GM12874 (cell line): ENCODE data around the gene RDX.

Experiments used
- TF ChIP-seq, protein P1 (sequence below): IDR thresholded peaks from 2 replicates; pipeline ENCODE4 v1.5.1; 2011; ENCODE audit warnings: low read depth, mild to moderate bottlenecking, control low read depth, low read length, moderate library complexity; ENCODE audit not compliant: insufficient read depth

RDX gene

DNA sequence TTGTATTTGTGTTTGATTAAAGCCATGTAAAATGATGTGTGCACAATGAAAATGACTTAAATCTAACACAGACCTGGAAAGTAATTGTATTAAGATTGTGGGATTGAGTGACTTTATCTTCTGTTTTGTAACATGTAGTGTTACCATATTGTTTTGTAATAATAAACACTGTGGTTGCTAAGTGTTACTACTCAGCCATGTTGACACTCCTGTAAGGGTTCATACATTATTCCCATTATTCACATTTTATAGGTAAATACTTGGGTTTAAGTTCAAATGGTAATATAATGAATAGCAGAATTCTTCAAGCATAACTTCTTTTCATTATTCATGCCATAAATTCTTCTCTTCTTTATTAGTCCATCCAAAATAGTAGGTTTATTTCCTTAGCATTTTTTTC, 134.2 kb downstream of the RDX start:
- TF ChIP-seq, protein P1, sequence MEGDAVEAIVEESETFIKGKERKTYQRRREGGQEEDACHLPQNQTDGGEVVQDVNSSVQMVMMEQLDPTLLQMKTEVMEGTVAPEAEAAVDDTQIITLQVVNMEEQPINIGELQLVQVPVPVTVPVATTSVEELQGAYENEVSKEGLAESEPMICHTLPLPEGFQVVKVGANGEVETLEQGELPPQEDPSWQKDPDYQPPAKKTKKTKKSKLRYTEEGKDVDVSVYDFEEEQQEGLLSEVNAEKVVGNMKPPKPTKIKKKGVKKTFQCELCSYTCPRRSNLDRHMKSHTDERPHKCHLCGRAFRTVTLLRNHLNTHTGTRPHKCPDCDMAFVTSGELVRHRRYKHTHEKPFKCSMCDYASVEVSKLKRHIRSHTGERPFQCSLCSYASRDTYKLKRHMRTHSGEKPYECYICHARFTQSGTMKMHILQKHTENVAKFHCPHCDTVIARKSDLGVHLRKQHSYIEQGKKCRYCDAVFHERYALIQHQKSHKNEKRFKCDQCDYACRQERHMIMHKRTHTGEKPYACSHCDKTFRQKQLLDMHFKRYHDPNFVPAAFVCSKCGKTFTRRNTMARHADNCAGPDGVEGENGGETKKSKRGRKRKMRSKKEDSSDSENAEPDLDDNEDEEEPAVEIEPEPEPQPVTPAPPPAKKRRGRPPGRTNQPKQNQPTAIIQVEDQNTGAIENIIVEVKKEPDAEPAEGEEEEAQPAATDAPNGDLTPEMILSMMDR = no peak

DNA sequence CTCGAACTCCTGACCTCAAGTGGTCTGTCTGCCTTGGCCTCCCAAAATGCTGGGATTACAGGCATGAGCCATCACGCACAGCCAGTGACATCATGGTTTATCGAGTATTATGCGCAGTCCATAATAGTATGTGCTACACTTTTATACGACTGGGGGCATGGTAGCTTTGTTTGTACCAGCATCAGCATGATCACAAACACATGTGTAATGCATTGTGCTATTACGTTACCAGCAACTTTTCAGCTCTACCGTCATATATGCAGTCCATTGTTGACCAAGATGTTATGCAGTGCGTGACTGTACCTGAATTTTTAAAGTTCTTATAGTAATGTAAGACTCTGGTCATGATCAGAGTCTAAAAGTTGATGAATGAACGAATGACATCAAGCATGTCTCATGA, 135.4 kb downstream of the RDX start:
- TF ChIP-seq, protein P1 = no peak

DNA sequence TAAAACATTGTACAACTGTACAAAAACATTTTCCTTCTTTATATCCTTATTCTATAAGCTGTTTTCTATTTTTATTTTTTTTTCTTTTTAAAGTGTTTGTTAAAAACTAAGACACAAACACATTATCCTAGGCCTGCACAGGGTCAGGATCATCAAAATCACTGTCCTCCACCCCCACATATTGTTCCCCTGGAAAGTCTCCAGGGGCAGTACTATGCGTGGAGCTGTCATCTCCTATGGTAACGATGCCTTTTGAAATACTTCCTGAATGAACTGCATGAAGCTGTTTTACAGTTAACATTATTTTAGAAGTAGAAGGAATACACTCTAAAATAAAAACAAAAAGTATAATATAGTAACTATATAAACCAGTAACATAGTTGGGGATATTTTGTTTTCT, 136.0 kb downstream of the RDX start:
- TF ChIP-seq, protein P1 = no peak

DNA sequence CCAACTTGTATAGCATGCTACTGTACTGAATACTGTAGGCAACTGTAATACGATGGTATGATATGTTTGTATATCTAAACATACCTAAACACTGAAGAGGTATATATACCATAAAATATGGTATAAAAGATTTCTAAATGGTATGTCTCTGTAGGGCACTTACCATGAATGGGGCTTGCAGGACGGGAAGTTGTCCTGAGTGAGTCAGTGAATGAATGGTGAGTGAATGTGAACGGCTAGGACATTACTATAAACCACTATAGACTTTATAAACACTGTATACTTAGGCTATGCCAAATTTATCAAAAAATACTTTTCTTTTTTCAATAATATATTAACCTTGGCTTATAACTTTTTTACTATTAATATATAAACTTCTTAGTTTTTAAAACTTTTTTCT, 136.4 kb downstream of the RDX start:
- TF ChIP-seq, protein P1 = no peak

DNA sequence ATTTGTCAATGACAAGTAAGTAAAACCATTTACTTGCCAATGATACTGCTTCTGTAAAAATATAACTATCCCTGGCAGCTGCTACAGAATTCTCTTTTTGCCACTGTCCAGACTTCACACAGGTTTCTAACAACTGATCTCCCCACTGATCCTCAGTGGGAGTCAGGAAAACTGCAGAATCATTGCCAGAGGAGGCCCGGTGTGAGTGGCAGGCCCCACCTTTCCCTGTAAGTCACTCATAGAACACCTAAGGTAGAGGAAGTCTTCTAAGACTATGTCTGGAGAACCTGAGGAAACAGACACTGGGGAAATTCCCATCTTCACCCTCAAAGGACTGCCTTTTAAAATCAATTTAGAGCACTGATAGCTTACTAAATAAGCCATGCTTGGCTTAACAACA, 136.9 kb downstream of the RDX start:
- TF ChIP-seq, protein P1 = no peak

DNA sequence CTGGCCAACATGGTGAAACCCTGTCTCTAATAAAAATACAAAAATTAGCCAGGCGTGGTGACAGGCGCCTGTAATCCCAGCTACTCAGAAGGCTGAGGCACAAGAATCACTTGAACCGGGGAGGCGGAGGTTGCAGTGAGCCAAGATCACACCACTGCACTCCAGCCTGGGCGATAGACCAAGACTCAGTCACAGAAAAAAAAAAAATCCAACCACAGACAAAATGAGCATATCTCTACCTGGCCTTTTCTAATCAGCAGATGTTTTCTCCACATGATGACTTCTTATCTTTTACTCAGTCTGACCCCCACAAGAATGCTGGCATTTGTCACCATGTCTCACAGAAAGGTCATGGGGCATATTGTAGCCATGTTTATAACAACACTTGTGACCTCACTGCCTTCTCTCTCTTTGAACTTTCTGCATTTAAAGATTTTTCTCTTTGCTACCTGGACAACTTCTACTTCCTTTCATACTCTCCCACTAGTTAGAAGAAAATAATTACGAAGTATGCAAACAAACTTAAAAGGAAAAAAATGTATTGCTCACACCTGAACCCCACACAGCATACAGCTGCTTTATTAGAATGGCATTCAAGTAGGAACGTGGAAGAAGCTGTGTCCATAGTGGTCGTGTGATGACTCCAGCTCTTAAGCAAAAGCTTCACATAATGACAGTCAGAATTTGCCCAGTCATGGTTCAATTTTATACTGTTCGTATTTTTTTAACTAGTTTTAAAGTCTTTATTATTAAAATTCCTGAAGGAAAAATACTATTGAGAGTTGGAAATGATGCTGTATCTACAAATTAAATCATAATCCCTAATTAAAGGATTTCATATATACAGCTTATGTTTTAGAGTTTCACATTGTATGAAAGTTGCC, 137.9 kb downstream of the RDX start:
- TF ChIP-seq, protein P1 = no peak

DNA sequence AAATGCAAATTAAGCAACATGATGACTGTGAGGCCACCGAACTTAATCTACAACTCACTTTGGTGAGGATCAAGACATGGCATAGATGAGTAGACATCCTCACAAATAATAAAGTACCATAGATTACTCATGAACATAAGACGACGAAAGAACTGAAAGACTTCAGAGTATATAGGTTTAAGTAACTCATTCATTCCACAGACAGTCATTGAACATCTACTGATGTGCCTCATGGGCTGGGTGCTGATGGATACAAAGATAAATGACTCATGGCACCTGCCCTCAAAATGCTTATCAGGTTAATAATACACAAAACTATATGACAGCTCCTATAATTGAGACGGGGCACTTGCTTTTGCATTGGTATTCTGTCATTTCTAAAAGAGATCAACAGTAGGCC, 139.9 kb downstream of the RDX start:
- TF ChIP-seq, protein P1 = no peak
